NCI-H460 (cell line): ENCODE measurements around the gene TIAM2. TPM values are rescaled to one million over a fixed set of nuclear protein-coding genes. Genes with fewer than 3 reads are reported as not detected.
"Not testable (repeated sequence)": the region's sequence is repeated elsewhere in the genome, so short reads cannot be mapped to it uniquely, and the experiment has no call there.

Experiments used
- DNase-seq: peaks from one replicate; pipeline ENCODE4 v3.0.0-alpha.2; 2016; ENCODE audit warnings: low read depth; ENCODE audit errors: extremely low read depth
- total RNA-seq: library from RNA; depleted of rRNA; stranded (reverse); fragments of >200 nt; shearing (Covaris generic); gene quantifications from 2 replicates; pipeline ENCODE4 v1.2.3, GENCODE V29; 2014

Gene TIAM2
- total RNA-seq, 1 experiment from 2014 or later = 2.8 TPM

DNA sequence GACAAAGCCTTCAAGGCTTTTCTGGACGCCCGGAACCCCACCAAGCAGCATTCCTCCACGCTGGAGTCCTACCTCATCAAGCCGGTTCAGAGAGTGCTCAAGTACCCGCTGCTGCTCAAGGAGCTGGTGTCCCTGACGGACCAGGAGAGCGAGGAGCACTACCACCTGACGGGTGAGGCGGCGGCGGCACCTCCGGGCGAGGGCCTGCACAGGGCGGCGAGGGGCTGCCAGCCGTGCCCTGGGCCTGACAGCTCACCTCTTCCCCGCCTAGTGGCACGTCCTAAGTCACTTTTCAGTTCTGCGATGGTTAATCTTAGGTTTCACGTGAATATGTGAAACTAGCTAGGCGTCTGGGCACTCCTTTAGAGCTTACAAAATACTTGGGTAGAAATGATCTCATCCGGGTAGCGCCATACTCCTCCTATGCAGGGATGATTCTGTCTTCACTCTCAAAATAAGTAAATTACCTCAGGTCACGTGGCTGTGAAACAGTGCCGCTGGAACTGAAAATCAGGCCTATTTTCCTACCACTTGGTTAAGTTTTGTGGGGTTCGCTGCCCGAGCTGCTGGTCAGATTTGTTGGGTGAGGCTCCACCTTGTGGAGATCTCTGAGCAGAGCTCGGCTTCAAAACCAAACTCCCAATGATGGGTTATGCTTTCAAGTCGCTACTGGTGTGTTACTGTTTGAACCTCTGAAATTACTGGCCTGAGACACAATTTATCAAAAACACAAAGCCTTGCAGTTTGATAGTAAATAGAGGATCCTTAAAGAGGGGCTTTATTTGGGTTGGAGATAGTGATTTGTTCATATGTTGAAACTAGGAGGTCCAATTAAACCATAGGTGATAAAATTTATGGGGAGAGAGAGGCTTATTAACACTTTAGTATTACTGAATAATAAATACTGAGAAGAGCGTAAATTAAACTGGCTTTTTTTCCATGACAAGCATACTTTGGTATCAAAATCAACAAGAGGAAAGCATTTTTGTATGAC is 253.2 kb downstream of the TIAM2 start:
- peak; percentile 41 for DNase-seq

GRCh38 chr6:155250701-155251381 is 255.7 kb downstream of the TIAM2 start:
- no peak for DNase-seq

- DNase-seq = no peak
Measured at GRCh38 chr6:155252581-155252980, 257.5 kb downstream of the TIAM2 start.

DNA sequence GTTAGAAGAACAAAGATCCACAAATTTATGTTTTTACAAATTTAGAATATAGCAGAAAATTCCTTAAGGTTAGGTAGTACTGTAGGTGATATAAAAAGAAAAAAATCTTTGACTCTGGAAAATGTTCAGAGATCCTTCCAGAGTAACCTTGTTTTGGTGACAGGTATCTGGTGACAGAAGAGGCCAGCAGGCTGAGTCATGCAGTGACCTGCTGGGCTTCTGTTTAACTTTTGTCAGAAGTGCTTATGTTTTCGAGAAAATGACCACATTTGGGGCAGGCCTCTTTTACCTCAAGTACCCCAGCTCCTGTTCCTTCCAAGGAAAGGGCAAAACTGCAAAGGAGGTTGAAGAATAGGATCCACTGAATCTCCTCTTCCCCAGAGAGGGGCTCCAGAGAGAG is 258.2 kb downstream of the TIAM2 start:
- DNase-seq = no peak

- DNase-seq = no peak
Measured at GRCh38 chr6:155254139-155254538, 259.0 kb downstream of the TIAM2 start.

DNA sequence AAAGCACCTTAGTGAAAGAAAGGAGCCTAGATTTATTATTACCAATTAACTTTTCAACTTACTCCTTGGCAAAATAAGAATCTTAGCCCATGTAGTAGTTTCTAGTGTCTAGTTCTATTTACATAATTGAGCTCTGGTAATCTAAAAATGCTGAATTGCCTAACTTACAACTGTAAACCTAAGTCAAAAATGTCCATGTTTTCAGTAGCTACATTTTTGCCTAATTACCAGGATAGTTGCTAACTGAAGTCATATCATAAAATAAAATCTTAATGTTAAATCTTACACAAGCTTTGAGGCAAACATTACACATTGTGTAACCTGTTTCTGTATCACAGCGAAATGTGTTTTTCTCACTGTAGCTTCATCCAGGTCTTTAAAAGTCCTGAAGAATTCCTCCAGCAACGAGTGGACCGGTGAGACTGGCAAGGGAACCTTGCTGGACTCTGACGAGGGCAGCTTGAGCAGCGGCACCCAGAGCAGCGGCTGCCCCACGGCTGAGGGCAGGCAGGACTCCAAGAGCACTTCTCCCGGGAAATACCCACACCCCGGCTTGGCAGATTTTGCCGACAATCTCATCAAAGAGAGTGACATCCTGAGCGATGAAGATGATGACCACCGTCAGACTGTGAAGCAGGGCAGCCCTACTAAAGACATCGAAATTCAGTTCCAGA is 261.1 kb downstream of the TIAM2 start:
- no peak for DNase-seq

DNA sequence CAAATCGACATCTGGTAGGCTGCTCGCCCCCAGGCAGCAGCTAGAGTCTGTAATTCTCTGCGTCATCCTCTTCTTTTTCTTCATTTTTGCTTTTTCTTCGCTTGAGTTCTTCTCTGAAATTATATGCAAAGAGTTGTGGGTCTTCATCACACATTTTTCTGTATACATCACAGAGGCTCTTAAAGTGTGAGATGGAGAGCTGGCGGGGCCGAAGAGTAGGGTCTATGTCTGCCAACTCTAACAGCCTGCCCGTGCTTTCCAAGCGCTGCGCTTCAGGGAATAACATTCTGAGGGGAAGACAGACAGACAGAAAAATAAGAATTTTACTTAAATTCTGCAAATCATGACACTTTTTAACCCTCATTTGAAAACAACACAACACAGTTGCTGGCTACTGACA is 262.7 kb downstream of the TIAM2 start:
- DNase-seq = no peak

- no peak for DNase-seq
Measured at GRCh38 chr6:155259204-155259603, 264.1 kb downstream of the TIAM2 start.

DNA sequence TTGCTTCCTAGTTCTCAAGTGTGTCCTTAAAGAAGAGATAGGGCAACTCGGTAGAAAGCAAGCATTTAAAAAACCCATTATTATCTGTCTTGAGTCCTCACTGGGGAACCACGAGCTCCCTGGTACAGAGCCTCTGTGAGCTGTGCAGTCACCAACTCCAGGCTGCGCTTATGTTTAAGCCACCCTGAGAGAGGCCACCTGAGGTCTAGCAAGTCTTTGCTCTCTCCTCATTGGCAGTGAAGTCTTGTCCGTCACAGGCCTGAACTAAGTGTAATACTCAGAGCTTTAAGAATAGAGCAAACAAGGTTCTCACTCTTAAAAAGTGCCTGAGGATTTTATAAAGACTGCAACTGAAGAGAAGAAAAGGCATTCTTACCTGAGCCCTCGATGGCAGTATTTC is 264.8 kb downstream of the TIAM2 start:
- DNase-seq = no peak

DNA sequence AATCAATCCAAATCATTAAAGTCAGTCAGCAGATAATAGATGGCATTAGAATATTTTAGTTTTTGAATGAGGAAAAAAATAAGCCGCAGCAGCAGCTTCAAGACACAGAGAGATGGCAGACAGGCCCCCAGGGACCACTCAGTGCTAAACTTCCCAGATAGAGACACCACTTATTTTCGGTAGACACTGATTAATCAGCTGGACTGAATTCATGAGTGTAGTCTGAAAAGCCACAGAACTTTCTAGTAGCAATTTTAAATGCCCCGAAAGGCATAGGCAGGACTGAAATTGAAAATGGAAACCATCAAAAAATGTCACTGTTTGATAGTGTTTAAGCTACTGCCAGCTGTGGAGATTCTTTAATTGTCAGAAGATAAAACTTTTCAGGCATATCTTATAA is 265.6 kb downstream of the TIAM2 start:
- DNase-seq = no peak

DNA sequence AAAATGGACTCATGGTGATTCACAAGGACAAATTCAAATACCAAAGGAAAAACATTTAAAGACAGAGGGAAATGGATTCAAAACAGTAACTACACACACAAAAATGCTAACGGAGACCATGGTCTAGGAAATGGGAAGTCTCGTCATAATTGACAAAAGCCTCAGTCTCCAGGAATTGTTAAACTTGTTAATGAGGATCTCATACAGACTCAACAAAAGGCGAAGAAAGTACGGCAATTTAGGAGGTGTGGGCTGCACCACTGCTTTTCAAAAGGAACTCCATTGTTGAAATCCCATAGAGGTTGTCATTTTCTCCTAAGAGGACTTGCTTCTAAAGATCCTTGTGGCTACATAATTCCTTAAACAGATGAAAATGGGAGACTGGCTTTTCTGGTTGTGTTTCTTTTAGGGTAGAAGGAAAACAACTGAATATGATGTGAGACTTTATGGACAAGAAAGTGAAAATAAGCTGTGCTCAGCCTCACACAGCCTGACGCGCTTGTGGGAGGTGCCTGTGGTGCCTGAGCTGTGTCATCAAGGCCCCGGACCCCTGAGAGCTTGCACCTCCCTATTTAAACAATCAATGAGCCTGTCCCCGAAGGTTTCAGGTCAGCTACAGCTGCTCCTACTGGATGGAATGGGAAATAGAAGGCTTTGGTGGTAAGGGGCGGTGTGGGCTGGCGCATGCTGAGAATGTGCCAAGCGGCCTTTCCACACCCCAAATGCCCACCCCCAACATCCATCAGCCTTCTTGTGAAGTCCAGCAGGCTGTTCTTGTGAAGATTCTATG is 266.2 kb downstream of the TIAM2 start:
- DNase-seq = no peak

DNA sequence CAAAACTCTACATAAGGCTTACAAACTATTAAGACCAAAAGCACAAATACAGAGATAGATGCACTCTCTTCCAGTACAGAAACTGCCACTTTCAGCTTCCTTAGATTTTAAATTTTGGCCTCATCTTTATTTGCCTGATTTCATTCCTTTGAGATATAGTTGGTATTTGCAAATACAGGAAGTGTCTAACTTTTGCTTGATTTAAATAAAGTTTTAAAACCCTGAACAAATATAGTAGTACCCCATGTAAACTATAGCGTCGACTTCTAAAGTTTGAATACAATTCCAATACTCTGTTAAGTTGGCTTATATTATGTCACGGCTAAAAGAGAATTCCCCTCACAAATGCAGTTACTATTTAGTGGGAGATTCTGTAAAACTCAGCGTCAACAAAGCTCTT is 267.5 kb downstream of the TIAM2 start:
- DNase-seq = no peak

DNA sequence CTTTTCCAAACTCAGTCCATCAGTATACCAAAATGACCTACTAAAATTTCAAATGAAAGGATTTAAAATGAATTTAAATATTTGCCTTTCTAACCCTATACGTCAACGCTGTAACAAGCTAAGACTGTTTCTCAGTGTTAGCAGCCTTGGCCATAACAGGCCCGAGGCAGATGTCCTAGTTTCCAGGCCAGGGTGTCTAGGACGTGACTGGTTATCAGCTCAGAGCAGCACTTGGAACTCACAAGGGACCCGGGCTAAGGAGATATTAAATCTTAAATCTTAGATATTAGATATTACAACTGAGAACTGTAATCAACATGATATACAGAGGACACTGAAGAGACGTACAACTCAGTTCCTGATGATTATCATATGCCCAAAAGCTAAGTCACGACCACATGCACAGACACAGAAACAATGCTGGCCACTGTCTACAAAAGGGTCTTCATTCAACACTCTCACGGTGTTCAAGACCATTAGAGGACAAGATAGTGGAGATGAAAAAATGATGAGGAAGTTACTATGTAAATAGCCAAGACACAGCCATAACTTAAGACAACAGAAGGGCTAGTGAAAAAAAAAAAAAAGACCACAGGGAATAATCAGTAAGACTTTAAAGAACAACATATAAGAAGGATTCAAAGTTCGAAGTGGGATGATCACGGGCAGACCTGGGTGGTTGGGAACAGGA is 268.4 kb downstream of the TIAM2 start, which contains the start of gene CLDN20:
TSS of gene CLDN20 (plus strand) at position 641 of the 691 bp plus-strand sequence. CDS start 11,707 bp downstream, outside the sequence.
- DNase-seq = no peak

DNA sequence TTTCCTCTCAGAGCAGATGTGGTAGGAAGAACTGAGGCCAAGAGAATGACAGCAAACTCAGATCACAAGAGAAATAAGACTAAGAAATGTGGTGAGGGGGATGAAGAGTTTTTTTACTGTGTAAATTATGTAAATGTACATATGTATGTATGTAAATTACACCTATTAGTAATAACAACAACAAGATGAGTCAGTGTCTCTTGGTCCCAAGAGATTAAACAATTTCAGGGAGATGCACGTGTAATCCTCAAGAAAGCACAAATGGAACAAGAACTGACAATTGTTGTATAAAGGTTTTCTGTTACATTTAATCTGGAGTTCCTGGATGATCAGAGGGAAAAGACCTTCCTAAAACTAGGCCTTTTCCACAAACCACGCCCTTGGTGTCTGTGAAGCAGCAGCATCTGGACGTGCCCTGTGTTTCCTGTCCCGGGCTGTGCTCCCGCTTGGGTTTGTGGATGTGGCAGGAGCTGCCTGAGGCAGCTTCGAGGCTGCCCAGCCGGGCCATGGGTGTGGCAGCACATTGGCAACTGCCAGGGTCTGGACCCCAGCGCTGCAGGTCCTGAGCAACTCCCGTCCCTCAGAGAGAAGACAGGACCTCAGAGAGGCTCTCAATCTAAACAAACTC is 269.7 kb downstream of the TIAM2 start:
- no peak for DNase-seq

DNA sequence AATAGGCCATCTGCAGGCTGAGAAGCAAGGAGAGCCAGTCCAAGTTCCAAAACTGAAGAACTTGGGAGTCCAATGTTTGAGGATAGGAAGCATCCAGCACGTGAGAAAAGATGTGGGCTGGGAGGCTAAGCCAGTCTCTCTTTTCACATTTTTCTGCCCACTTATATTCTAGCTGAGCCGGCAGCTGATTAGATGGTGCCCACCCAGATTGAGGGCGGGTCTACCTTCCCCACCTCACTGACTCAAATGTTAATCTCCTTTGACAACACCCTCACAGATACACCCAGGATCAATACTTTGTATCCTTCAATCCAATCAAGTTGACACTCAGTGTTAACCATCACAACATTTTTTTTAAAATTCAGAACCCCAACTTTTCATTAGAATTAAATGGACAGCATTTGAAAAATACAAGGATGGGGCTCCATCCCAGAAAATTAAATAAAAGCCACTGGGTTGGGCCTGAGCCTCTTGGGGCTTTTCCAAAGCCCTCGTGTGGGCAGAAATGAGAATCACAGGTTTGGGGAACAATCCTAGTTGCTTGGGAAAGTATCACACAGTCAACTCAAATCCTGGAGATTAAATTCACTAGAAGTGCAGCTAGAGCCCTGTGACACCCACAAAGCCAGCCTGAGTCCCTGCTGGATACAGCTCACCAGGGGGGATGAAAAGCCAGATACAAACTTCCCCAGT is 270.9 kb downstream of the TIAM2 start:
- no peak for DNase-seq

DNA sequence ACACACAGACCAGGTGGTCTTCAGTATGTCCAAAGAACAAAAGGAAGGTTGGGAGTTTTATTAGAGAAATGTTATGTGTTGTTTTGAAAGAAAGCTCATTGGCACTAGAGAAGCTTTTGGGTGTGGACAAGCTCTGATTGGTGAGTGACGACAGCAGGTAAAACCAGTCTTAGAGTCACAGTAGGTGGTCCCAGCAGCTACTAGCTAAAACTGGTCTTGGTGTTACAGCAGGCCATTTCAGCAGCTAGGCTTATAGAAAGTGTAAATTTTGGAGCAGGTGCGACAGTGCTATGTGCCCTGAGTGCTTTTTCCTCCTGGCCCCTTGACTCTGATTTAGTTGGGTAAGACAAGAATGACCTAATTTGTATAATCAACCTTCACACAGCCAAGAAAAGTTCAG is 272.3 kb downstream of the TIAM2 start:
- DNase-seq = no peak

DNA sequence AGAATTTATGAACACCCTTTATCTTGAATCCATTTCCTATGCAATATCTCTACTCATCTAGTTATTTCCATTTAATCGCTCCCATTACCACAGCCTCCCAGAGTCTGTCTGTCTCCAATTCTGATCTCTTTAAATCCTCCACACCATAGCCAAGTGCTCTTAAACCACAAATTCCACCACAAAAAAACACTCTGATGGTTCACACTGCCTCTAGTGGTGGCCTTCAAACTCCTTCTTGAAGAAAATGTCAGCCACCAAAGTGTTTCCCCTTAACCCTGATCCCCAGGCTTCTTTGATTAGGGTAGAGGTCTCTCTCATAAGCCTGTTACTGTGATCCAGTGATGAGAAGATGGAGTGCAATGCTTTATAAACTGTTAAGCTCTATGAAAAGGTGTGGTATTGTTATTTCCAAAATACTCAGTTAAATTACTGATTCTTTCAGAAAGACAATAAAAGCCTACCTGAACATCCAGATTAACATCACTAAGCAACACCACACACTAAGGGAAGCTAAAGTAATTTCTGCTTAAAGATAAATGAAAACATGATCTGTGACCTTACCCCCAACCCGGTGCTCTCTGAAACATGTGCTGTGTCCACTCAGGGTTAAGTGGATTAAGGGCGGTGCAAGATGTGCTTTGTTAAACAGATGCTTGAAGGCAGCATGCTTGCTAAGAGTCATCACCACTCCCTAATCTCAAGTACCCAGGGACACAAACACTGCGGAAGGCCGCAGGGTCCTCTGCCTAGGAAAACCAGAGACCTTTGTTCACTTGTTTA is 273.2 kb downstream of the TIAM2 start:
- DNase-seq = not testable (repeated sequence)

GRCh38 chr6:155269765-155270164 is 274.6 kb downstream of the TIAM2 start:
- DNase-seq = no peak
